Measurements from ENCODE around the gene ACOX3. TPM values are rescaled to one million over a fixed set of nuclear protein-coding genes. Genes with fewer than 3 reads are reported as not detected.
A peak's percentile ranks its signal among the peaks of the same experiment; 100 is the strongest.

ACOX3 gene
- total RNA-seq, 1 donor from 2014 or later: 30.4 TPM

DNA sequence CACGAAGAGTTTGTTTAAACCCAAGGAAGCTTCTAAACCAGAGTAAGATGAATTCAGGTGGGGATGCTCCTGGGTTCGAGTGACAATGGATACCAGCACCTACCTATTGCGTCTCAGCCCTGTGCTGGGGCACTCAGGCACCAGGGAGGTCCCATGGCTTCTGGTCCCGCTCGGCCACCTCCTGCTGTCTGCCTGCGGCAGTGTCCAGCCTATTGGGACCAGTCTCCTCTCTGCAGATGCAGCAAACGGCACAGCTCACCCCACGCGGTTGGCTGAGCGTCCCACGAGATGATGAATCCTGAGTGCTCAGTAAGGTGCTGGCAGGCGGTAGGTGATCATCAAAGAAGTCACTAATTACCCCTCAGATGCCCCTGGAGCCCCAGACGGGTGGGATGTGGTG lies 75.2 kb downstream of the ACOX3 start:
- peak; percentile 34 for DNase-seq

DNA sequence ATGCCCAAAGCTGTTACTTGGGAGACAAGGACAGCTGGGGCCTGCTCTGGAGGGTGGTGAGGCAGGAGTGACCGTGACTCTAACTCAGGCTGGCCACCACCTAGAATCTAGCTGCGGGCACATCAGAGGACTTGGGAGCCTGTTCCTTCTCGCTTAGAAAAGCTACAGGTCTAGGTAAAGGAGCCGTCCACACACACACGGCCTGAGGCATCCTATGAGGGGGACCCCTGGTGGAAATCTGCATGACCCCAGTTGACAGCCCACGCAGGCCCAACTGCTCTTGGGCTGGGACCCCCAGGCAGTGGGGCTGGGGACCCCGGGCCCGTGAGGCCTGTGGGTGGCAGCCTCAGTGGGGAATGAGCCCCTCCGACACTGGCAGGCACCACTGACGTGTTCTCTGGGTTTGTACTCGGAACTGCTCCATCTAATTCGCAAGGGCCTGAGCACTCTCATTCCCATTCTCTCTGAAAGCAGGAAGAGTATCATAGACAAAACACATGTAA lies 75.6 kb downstream of the ACOX3 start:
- peak; percentile 17 for DNase-seq
- TF ChIP-seq, protein P1, sequence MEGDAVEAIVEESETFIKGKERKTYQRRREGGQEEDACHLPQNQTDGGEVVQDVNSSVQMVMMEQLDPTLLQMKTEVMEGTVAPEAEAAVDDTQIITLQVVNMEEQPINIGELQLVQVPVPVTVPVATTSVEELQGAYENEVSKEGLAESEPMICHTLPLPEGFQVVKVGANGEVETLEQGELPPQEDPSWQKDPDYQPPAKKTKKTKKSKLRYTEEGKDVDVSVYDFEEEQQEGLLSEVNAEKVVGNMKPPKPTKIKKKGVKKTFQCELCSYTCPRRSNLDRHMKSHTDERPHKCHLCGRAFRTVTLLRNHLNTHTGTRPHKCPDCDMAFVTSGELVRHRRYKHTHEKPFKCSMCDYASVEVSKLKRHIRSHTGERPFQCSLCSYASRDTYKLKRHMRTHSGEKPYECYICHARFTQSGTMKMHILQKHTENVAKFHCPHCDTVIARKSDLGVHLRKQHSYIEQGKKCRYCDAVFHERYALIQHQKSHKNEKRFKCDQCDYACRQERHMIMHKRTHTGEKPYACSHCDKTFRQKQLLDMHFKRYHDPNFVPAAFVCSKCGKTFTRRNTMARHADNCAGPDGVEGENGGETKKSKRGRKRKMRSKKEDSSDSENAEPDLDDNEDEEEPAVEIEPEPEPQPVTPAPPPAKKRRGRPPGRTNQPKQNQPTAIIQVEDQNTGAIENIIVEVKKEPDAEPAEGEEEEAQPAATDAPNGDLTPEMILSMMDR (IDR thresholded peaks at IDR 0.05): no peak

More for the DNA sequence above, 75.2 kb downstream of the ACOX3 start:
- Histone ChIP-seq H3K4me1 (no peaks in the 10 kb centered on the region), H3K27ac (no peak overlapping the region), H3K27me3 (ENCODE audit: low read depth) (no peaks in the 10 kb centered on the region), H3K4me3 (no peak overlapping the region), H3K9me3 (no peaks in the 10 kb centered on the region), H3K36me3 (peaks cover 12% of the 10 kb centered on the region)
- TF ChIP-seq, protein P1 (IDR thresholded peaks at IDR 0.05): no peak
- intact Hi-C loops (cut with DNase I): no loop called here
- no peak for ATAC-seq

DNA sequence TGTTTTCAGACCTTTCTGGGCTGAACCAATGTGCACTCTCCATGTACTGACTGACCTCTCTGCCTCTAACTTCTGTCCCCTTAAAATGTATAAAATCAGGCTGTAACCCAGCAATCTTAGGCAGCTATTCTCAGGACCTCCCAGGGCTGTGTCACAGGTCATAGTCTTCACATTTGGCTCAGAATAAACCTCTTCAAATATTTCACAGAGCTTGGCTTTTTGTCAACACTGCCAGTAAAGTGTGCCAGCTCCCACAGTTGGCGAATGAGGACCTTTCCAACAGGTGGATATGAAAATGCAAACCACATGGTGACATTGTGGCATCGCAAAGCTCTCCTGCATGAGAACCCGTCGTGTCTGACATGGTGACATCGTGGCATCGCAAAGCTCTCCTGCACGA lies 76.4 kb downstream of the ACOX3 start:
- intact Hi-C loops (cut with DNase I): no loop called here
- H3K4me1 ChIP-seq: no peaks in the 10 kb centered on the region
- H3K4me3 ChIP-seq: no peak overlapping the region
- no peaks in the 10 kb centered on the region for H3K9me3 ChIP-seq
- no peak for ATAC-seq
- H3K36me3 ChIP-seq: peaks cover 12% of the 10 kb centered on the region
- TF ChIP-seq, protein P1 (IDR thresholded peaks at IDR 0.05): no peak
- no peaks in the 10 kb centered on the region for H3K27me3 ChIP-seq (ENCODE audit: low read depth)
- no peak overlapping the region for H3K27ac ChIP-seq
- no peak for DNase-seq

More for the DNA sequence above, 75.6 kb downstream of the ACOX3 start:
- H3K9me3 ChIP-seq: no peaks in the 10 kb centered on the region
- intact Hi-C loops (cut with DNase I): no loop called here
- no peaks in the 10 kb centered on the region for H3K4me1 ChIP-seq
- no peak overlapping the region for H3K4me3 ChIP-seq
- H3K27me3 ChIP-seq (ENCODE audit: low read depth): no peaks in the 10 kb centered on the region
- peaks cover 12% of the 10 kb centered on the region for H3K36me3 ChIP-seq
- no peak overlapping the region for H3K27ac ChIP-seq
- no peak for ATAC-seq

DNA sequence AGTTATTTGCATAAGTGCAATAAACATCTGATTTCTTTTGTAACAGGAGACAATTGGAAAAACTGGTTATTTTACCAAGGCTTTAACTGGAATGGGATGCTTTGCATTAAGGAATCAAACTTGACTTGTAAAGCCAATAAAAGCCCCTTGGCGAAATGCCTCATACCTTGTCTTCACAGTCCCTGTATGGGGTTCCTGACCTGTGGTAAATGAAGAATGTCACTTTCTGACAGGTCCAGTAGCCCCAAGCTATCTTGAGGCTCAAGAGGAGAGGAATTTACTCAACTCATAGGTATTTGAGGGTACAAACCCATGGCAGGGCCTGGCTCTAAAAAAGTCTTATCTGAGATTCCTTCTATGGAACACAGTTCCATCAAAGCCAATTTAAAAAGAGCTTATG lies 78.0 kb downstream of the ACOX3 start:
- no peaks in the 10 kb centered on the region for H3K9me3 ChIP-seq
- DNase-seq: no peak
- no peaks in the 10 kb centered on the region for H3K27me3 ChIP-seq (ENCODE audit: low read depth)
- H3K4me3 ChIP-seq: no peak overlapping the region
- peaks cover 12% of the 10 kb centered on the region for H3K36me3 ChIP-seq
- no peak for ATAC-seq
- H3K27ac ChIP-seq: no peak overlapping the region
- TF ChIP-seq, protein P1 (IDR thresholded peaks at IDR 0.05): no peak
- intact Hi-C loops (cut with DNase I): no loop called here
- H3K4me1 ChIP-seq: no peaks in the 10 kb centered on the region

DNA sequence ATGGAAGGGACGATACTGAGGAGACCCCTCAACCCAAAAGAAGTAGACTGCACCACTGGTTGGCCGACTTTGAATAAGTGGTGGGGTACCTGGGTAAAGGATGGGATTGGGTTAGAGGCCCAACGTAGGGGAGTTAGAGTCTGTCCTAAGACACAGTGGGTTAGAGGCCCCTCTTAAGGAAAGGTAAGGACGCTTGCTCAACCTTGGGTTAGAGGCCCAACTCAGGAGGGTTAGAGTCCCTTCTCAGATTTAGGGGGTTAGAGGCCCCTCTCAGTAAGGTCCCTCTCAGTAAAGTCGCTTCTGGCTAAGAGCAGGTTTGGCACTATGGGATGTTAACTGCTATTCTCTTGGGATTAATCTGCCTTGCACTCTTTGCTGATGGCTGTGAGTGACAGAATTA lies 81.3 kb downstream of the ACOX3 start:
- H3K27ac ChIP-seq: no peak overlapping the region
- intact Hi-C loops (cut with DNase I): no loop called here
- DNase-seq (no peak), ATAC-seq (no peak)
- no peaks in the 10 kb centered on the region for H3K36me3 ChIP-seq
- no peaks in the 10 kb centered on the region for H3K27me3 ChIP-seq (ENCODE audit: low read depth)
- no peaks in the 10 kb centered on the region for H3K9me3 ChIP-seq
- TF ChIP-seq, protein P1 (IDR thresholded peaks at IDR 0.05): no peak
- H3K4me1 ChIP-seq: peaks cover 7% of the 10 kb centered on the region
- H3K4me3 ChIP-seq: no peak overlapping the region
